ENCODE data around the gene DSG2.

DSG2 gene

GRCh38 chr18:31558567-31558966 lies 60.6 kb downstream of the DSG2 start:
- no peaks in the 10 kb centered on the region for H3K4me1 ChIP-seq (ENCODE audit: control insufficient read depth, low read depth, low read length)
- no peak overlapping the region for H3K4me3 ChIP-seq (ENCODE audit: low read length)
- H3K9ac ChIP-seq (ENCODE audit: low read length) = no peak overlapping the region
- no peaks in the 10 kb centered on the region for H3K36me3 ChIP-seq (ENCODE audit: control insufficient read depth, low read depth, low read length)
- H3K27me3 ChIP-seq (ENCODE audit: control insufficient read depth, insufficient read depth, low read length) = no peaks in the 10 kb centered on the region
- no peak overlapping the region for H3K27ac ChIP-seq (ENCODE audit: low read length)
- no peaks in the 10 kb centered on the region for H3K9me3 ChIP-seq (ENCODE audit: control insufficient read depth, low read depth, low read length)

- Histone ChIP-seq H3K9ac (ENCODE audit: low read length) (no peak overlapping the region), H3K36me3 (ENCODE audit: control insufficient read depth, low read depth, low read length) (no peaks in the 10 kb centered on the region), H3K27ac (ENCODE audit: low read length) (no peak overlapping the region), H3K4me1 (ENCODE audit: control insufficient read depth, low read depth, low read length) (no peaks in the 10 kb centered on the region), H3K9me3 (ENCODE audit: control insufficient read depth, low read depth, low read length) (no peaks in the 10 kb centered on the region), H3K27me3 (ENCODE audit: control insufficient read depth, insufficient read depth, low read length) (no peaks in the 10 kb centered on the region), H3K4me3 (ENCODE audit: low read length) (no peak overlapping the region)
These were observed 64.7 kb downstream of the DSG2 start for GRCh38 chr18:31562726-31563125.

- no peak overlapping the region for H3K9ac ChIP-seq (ENCODE audit: low read length)
- no peaks in the 10 kb centered on the region for H3K27me3 ChIP-seq (ENCODE audit: control insufficient read depth, insufficient read depth, low read length)
- no peaks in the 10 kb centered on the region for H3K9me3 ChIP-seq (ENCODE audit: control insufficient read depth, low read depth, low read length)
- no peak overlapping the region for H3K4me3 ChIP-seq (ENCODE audit: low read length)
- H3K27ac ChIP-seq (ENCODE audit: low read length) = no peak overlapping the region
- H3K4me1 ChIP-seq (ENCODE audit: control insufficient read depth, low read depth, low read length) = no peaks in the 10 kb centered on the region
- no peaks in the 10 kb centered on the region for H3K36me3 ChIP-seq (ENCODE audit: control insufficient read depth, low read depth, low read length)
These were observed 65.8 kb downstream of the DSG2 start for GRCh38 chr18:31563778-31564177.

- no peak overlapping the region for H3K9ac ChIP-seq (ENCODE audit: low read length)
- no peaks in the 10 kb centered on the region for H3K4me1 ChIP-seq (ENCODE audit: control insufficient read depth, low read depth, low read length)
- no peaks in the 10 kb centered on the region for H3K36me3 ChIP-seq (ENCODE audit: control insufficient read depth, low read depth, low read length)
- no peak overlapping the region for H3K4me3 ChIP-seq (ENCODE audit: low read length)
- no peaks in the 10 kb centered on the region for H3K27me3 ChIP-seq (ENCODE audit: control insufficient read depth, insufficient read depth, low read length)
- H3K9me3 ChIP-seq (ENCODE audit: control insufficient read depth, low read depth, low read length) = no peaks in the 10 kb centered on the region
- H3K27ac ChIP-seq (ENCODE audit: low read length) = no peak overlapping the region
These were observed 67.4 kb downstream of the DSG2 start for GRCh38 chr18:31565345-31565744.

GRCh38 chr18:31565782-31566512 lies 68.0 kb downstream of the DSG2 start:
- H3K36me3 ChIP-seq (ENCODE audit: control insufficient read depth, low read depth, low read length) = no peaks in the 10 kb centered on the region
- no peak overlapping the region for H3K9ac ChIP-seq (ENCODE audit: low read length)
- no peaks in the 10 kb centered on the region for H3K27me3 ChIP-seq (ENCODE audit: control insufficient read depth, insufficient read depth, low read length)
- H3K9me3 ChIP-seq (ENCODE audit: control insufficient read depth, low read depth, low read length) = no peaks in the 10 kb centered on the region
- no peaks in the 10 kb centered on the region for H3K4me1 ChIP-seq (ENCODE audit: control insufficient read depth, low read depth, low read length)
- H3K27ac ChIP-seq (ENCODE audit: low read length) = no peak overlapping the region
- H3K4me3 ChIP-seq (ENCODE audit: low read length) = no peak overlapping the region

- Histone ChIP-seq H3K4me3 (ENCODE audit: low read length) (no peak overlapping the region), H3K9ac (ENCODE audit: low read length) (no peak overlapping the region), H3K36me3 (ENCODE audit: control insufficient read depth, low read depth, low read length) (no peaks in the 10 kb centered on the region)
These were observed 68.8 kb downstream of the DSG2 start for GRCh38 chr18:31566576-31567306.

GRCh38 chr18:31572368-31572767 lies 74.4 kb downstream of the DSG2 start:
- no peak overlapping the region for H3K9ac ChIP-seq (ENCODE audit: low read length)
- H3K4me3 ChIP-seq (ENCODE audit: low read length) = no peak overlapping the region
- no peaks in the 10 kb centered on the region for H3K27me3 ChIP-seq (ENCODE audit: control insufficient read depth, insufficient read depth, low read length)

More at GRCh38 chr18:31566576-31567306, 68.8 kb downstream of the DSG2 start:
- no peaks in the 10 kb centered on the region for H3K27me3 ChIP-seq (ENCODE audit: control insufficient read depth, insufficient read depth, low read length)
- no peaks in the 10 kb centered on the region for H3K4me1 ChIP-seq (ENCODE audit: control insufficient read depth, low read depth, low read length)
- no peaks in the 10 kb centered on the region for H3K9me3 ChIP-seq (ENCODE audit: control insufficient read depth, low read depth, low read length)
- H3K27ac ChIP-seq (ENCODE audit: low read length) = no peak overlapping the region

GRCh38 chr18:31573051-31573450 lies 75.1 kb downstream of the DSG2 start:
- Histone ChIP-seq H3K4me1 (ENCODE audit: control insufficient read depth, low read depth, low read length) (no peaks in the 10 kb centered on the region), H3K27ac (ENCODE audit: low read length) (no peak overlapping the region), H3K4me3 (ENCODE audit: low read length) (no peak overlapping the region), H3K9me3 (ENCODE audit: control insufficient read depth, low read depth, low read length) (no peaks in the 10 kb centered on the region), H3K36me3 (ENCODE audit: control insufficient read depth, low read depth, low read length) (no peaks in the 10 kb centered on the region), H3K27me3 (ENCODE audit: control insufficient read depth, insufficient read depth, low read length) (no peaks in the 10 kb centered on the region), H3K9ac (ENCODE audit: low read length) (no peak overlapping the region)

More at GRCh38 chr18:31572368-31572767, 74.4 kb downstream of the DSG2 start:
- Histone ChIP-seq H3K4me1 (ENCODE audit: control insufficient read depth, low read depth, low read length) (no peaks in the 10 kb centered on the region), H3K9me3 (ENCODE audit: control insufficient read depth, low read depth, low read length) (no peaks in the 10 kb centered on the region), H3K36me3 (ENCODE audit: control insufficient read depth, low read depth, low read length) (no peaks in the 10 kb centered on the region), H3K27ac (ENCODE audit: low read length) (no peak overlapping the region)

- Histone ChIP-seq H3K9me3 (ENCODE audit: control insufficient read depth, low read depth, low read length) (no peaks in the 10 kb centered on the region), H3K9ac (ENCODE audit: low read length) (no peak overlapping the region), H3K4me3 (ENCODE audit: low read length) (no peak overlapping the region), H3K27ac (ENCODE audit: low read length) (no peak overlapping the region), H3K27me3 (ENCODE audit: control insufficient read depth, insufficient read depth, low read length) (no peaks in the 10 kb centered on the region), H3K4me1 (ENCODE audit: control insufficient read depth, low read depth, low read length) (no peaks in the 10 kb centered on the region), H3K36me3 (ENCODE audit: control insufficient read depth, low read depth, low read length) (no peaks in the 10 kb centered on the region)
These were observed 76.4 kb downstream of the DSG2 start for GRCh38 chr18:31574359-31574758.

GRCh38 chr18:31575515-31576257 lies 77.7 kb downstream of the DSG2 start:
- Histone ChIP-seq H3K4me1 (ENCODE audit: control insufficient read depth, low read depth, low read length) (no peaks in the 10 kb centered on the region), H3K36me3 (ENCODE audit: control insufficient read depth, low read depth, low read length) (no peaks in the 10 kb centered on the region), H3K27me3 (ENCODE audit: control insufficient read depth, insufficient read depth, low read length) (no peaks in the 10 kb centered on the region), H3K27ac (ENCODE audit: low read length) (no peak overlapping the region), H3K9ac (ENCODE audit: low read length) (no peak overlapping the region), H3K9me3 (ENCODE audit: control insufficient read depth, low read depth, low read length) (no peaks in the 10 kb centered on the region), H3K4me3 (ENCODE audit: low read length) (no peak overlapping the region)

- no peaks in the 10 kb centered on the region for H3K36me3 ChIP-seq (ENCODE audit: control insufficient read depth, low read depth, low read length)
- no peaks in the 10 kb centered on the region for H3K9me3 ChIP-seq (ENCODE audit: control insufficient read depth, low read depth, low read length)
- no peak overlapping the region for H3K4me3 ChIP-seq (ENCODE audit: low read length)
- no peaks in the 10 kb centered on the region for H3K27me3 ChIP-seq (ENCODE audit: control insufficient read depth, insufficient read depth, low read length)
- no peaks in the 10 kb centered on the region for H3K4me1 ChIP-seq (ENCODE audit: control insufficient read depth, low read depth, low read length)
- H3K9ac ChIP-seq (ENCODE audit: low read length) = no peak overlapping the region
- H3K27ac ChIP-seq (ENCODE audit: low read length) = no peak overlapping the region
These were observed 78.7 kb downstream of the DSG2 start for GRCh38 chr18:31576670-31577069.
